ENCODE results near the gene LATS1. TPM values are rescaled to one million over a fixed set of nuclear protein-coding genes. Genes with fewer than 3 reads are reported as not detected.

The LATS1 gene
- total and polyA plus RNA-seq, 10 of the 15 experiments (the other 5 are each of a cell fraction or from before 2014, with no cell fraction given), result 2.1 to 15.6 (median 11.0) TPM

GRCh38 chr6:149717588-149718458 lies at the start of gene LATS1 (continued):
- TF ChIP-seq ZBTB40 (IDR thresholded peaks at IDR 0.05; ENCODE audit: borderline replicate concordance) (peak; percentile 91), SMAD5 (IDR thresholded peaks at IDR 0.05; ENCODE audit: low read depth) (no peak; the same call in none of the 2 replicates), SRF (IDR thresholded peaks at IDR 0.05; ENCODE audit: low read depth in 2 of 2, low read length in 2 of 2) (0 out of 4 replicates have a peak, but pooled peaks of 1 of the 2 experiments have one; percentile 47), SMARCA5 (IDR thresholded peaks at IDR 0.05) (peak; percentile 85; the same call in 1 of the 2 replicates), ATF2 (IDR thresholded peaks at IDR 0.05; ENCODE audit: low read length) (no peak), SP1 (IDR thresholded peaks at IDR 0.05; ENCODE audit: low read depth, low read length) (no peak), RELB (IDR thresholded peaks at IDR 0.05; ENCODE audit: low read depth) (peak; percentile 95), SPI1 (IDR thresholded peaks at IDR 0.05; ENCODE audit: borderline replicate concordance, insufficient read depth, low read depth, low read length) (no peak), IKZF1 (conservative IDR thresholded peaks at IDR 0.05) (peak; percentile 86)

All from GM12878 (cell line).